Measurements from ENCODE around the gene CBLB.

GRCh38 chr3:105616374-105617121, 252.3 kb downstream of the CBLB start:
- TF ChIP-seq POLR2A (IDR thresholded peaks at IDR 0.05; ENCODE audit: low read depth, low read length) (no peak), CTCF (conservative IDR thresholded peaks at IDR 0.05; ENCODE audit: low read depth, low read length) (no peak), MAFK (IDR thresholded peaks at IDR 0.05; ENCODE audit: low read depth, low read length) (no peak), RFX5 (IDR thresholded peaks at IDR 0.05; ENCODE audit: low read depth, low read length) (no peak), BHLHE40 (IDR thresholded peaks at IDR 0.05; ENCODE audit: low read depth, low read length) (no peak), MXI1 (IDR thresholded peaks at IDR 0.05; ENCODE audit: borderline replicate concordance, low read depth, low read length) (no peak), RAD21 (IDR thresholded peaks at IDR 0.05; ENCODE audit: low read length) (no peak), RCOR1 (IDR thresholded peaks at IDR 0.05; ENCODE audit: insufficient replicate concordance, low read length) (no peak), USF2 (IDR thresholded peaks at IDR 0.05; ENCODE audit: low read depth, low read length) (no peak), ELK1 (IDR thresholded peaks at IDR 0.05; ENCODE audit: borderline replicate concordance, low read depth, low read length) (no peak), MAZ (IDR thresholded peaks at IDR 0.05; ENCODE audit: borderline replicate concordance, low read depth, low read length) (no peak), SMC3 (IDR thresholded peaks at IDR 0.05; ENCODE audit: low read depth, low read length) (no peak), FOS (IDR thresholded peaks at IDR 0.05; ENCODE audit: low read depth, low read length) (no peak), NFE2L2 (IDR thresholded peaks at IDR 0.05; ENCODE audit: low read depth, low read length) (no peak)
